Measurements from ENCODE around the gene HAPLN2.

GRCh38 chr1:156589546-156589945, 29.7 kb upstream of the HAPLN2 start:
- TF ChIP-seq POLR2A (IDR thresholded peaks at IDR 0.05) (no peak), CTCF (IDR thresholded peaks at IDR 0.05) (no peak), EP300 (IDR thresholded peaks at IDR 0.05) (no peak)

All from gastroesophageal sphincter (tissue), 3 donors.